Effector CD4-positive, alpha-beta T cell (primary cell): ENCODE measurements around the gene WDR73.
A peak's percentile ranks its signal among the peaks of the same experiment; 100 is the strongest.
"Not testable (repeated sequence)": the region's sequence is repeated elsewhere in the genome, so short reads cannot be mapped to it uniquely, and the experiment has no call there.

Experiments
- DNase-seq: peaks from one replicate; pipeline ENCODE4 v3.0.0-alpha.2; 2020
- total RNA-seq: gene quantifications from one replicate; lab custom pipeline; 2026; lab: John Stamatoyannopoulos, UW

Gene WDR73
- 43.2 reads per million, percentile 65 among the genes with 10 or more reads in this experiment for total RNA-seq

GRCh38 chr15:84653910-84654688 is at the start of gene WDR73:
Gene WDR73 (minus strand): TSS chr15:84654283. CDS start chr15:84654274, 9 bp downstream.
- DNase-seq = peak; percentile 99

GRCh38 chr15:84703808-84704207 is 49.7 kb upstream of the WDR73 start:
- DNase-seq = no peak

- DNase-seq = no peak
Measured at GRCh38 chr15:84702961-84703482, 48.9 kb upstream of the WDR73 start.

- no peak for DNase-seq
Measured at GRCh38 chr15:84699538-84700191, 45.6 kb upstream of the WDR73 start.

GRCh38 chr15:84697236-84697990 is 43.3 kb upstream of the WDR73 start:
- DNase-seq = no peak

- DNase-seq = no peak
Measured at GRCh38 chr15:84696757-84697156, 42.7 kb upstream of the WDR73 start.

- no peak for DNase-seq
Measured at GRCh38 chr15:84690342-84690741, 36.3 kb upstream of the WDR73 start.

- no peak for DNase-seq
Measured at GRCh38 chr15:84689858-84690257, 35.8 kb upstream of the WDR73 start.

- DNase-seq = not testable (repeated sequence)
Measured at GRCh38 chr15:84686446-84686845, 32.4 kb upstream of the WDR73 start.

GRCh38 chr15:84685304-84685703 is 31.2 kb upstream of the WDR73 start:
- no peak for DNase-seq

GRCh38 chr15:84684092-84684491 is 30.0 kb upstream of the WDR73 start:
- DNase-seq = no peak

- peak; percentile 43 for DNase-seq
Measured at GRCh38 chr15:84681831-84682230, 27.7 kb upstream of the WDR73 start.

GRCh38 chr15:84671211-84671610 is 17.1 kb upstream of the WDR73 start:
- no peak for DNase-seq

GRCh38 chr15:84669726-84670125 is 15.6 kb upstream of the WDR73 start:
- no peak for DNase-seq

GRCh38 chr15:84668221-84668982 is 14.3 kb upstream of the WDR73 start:
- no peak for DNase-seq

GRCh38 chr15:84666373-84666772 is 12.3 kb upstream of the WDR73 start:
- DNase-seq = no peak

- no peak for DNase-seq
Measured at GRCh38 chr15:84661001-84661400, 6.9 kb upstream of the WDR73 start.

GRCh38 chr15:84659904-84660781 is 6.1 kb upstream of the WDR73 start:
- no peak for DNase-seq

- DNase-seq = no peak
Measured at GRCh38 chr15:84658788-84659411, 4.8 kb upstream of the WDR73 start.

- DNase-seq = peak; percentile 80
Measured at GRCh38 chr15:84658080-84658787, 4.2 kb upstream of the WDR73 start, which contains the start of gene NMB. Gene NMB (minus strand): TSS chr15:84658199. CDS start chr15:84658152, 47 bp downstream.
